ENCODE measurements around the gene ABHD6. TPM values are rescaled to one million over a fixed set of nuclear protein-coding genes. Genes with fewer than 3 reads are reported as not detected.

ABHD6 gene
- total and polyA plus RNA-seq, 2 experiments from 2014 or later, result 24.6 to 25.1 TPM

DNA sequence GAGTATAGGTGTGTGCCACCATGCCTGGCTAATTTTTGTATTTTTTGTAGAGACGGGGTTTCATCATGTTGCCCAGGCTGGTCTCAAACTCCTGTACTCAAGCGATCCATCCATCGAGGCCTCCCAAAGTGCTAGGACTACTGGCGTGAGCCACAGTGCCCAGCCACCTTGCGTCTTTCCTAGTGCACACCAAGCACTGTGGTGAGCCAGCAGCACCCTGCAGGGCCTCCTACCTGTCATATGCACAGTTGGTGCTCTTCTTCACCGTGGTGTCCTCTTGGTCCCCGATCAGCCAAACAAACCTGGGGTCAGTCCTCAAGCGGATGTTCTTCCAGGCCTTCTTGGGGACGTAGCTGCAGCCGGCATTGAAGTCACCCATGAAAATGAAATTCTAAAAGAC, 40.0 kb upstream of the ABHD6 start:
- Histone ChIP-seq H3K36me3 (replicated peaks; ENCODE audit: insufficient read depth, low read depth) (no peaks in the 10 kb centered on the region), H3K9me3 (ENCODE audit: low read depth) (no peaks in the 10 kb centered on the region), H2AFZ (no peak overlapping the region), H3K4me3 (no peak overlapping the region), H3K9me2 (replicated peaks; ENCODE audit: insufficient read depth) (no peaks in the 10 kb centered on the region), H3K4me2 (no peak overlapping the region), H3K4me1 (ENCODE audit: insufficient read depth) (peaks cover 10% of the 10 kb centered on the region), H3K27ac (no peak overlapping the region), H3K79me2 (no peaks in the 10 kb centered on the region), H4K20me1 (ENCODE audit: insufficient read depth, poor library complexity, severe bottlenecking) (no peaks in the 10 kb centered on the region), H3K27me3 (no peaks in the 10 kb centered on the region)
- no peak for DNase-seq (ENCODE audit: low spot score)
- WGBS (ENCODE audit: low lambda C conversion rate, missing lambda C conversion rate), result 93% methylated on average over 10 of the region's 10 CpGs
- TF ChIP-seq EZH2phosphoT487 (IDR thresholded peaks at IDR 0.05; ENCODE audit: low read depth, severe bottlenecking, unreplicated experiment), result no peak
- TF ChIP-seq, protein P1, sequence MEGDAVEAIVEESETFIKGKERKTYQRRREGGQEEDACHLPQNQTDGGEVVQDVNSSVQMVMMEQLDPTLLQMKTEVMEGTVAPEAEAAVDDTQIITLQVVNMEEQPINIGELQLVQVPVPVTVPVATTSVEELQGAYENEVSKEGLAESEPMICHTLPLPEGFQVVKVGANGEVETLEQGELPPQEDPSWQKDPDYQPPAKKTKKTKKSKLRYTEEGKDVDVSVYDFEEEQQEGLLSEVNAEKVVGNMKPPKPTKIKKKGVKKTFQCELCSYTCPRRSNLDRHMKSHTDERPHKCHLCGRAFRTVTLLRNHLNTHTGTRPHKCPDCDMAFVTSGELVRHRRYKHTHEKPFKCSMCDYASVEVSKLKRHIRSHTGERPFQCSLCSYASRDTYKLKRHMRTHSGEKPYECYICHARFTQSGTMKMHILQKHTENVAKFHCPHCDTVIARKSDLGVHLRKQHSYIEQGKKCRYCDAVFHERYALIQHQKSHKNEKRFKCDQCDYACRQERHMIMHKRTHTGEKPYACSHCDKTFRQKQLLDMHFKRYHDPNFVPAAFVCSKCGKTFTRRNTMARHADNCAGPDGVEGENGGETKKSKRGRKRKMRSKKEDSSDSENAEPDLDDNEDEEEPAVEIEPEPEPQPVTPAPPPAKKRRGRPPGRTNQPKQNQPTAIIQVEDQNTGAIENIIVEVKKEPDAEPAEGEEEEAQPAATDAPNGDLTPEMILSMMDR (IDR thresholded peaks at IDR 0.05; ENCODE audit: poor library complexity), result no peak
- TF ChIP-seq EZH2 (IDR thresholded peaks at IDR 0.05; ENCODE audit: borderline replicate concordance), result no peak

GRCh38 chr3:58198362-58198761, 39.2 kb upstream of the ABHD6 start:
- Histone ChIP-seq H3K79me2 (no peaks in the 10 kb centered on the region), H3K36me3 (replicated peaks; ENCODE audit: insufficient read depth, low read depth) (no peaks in the 10 kb centered on the region), H3K9me2 (replicated peaks; ENCODE audit: insufficient read depth) (no peaks in the 10 kb centered on the region), H3K27me3 (no peaks in the 10 kb centered on the region), H3K9me3 (ENCODE audit: low read depth) (no peaks in the 10 kb centered on the region), H2AFZ (no peak overlapping the region), H3K27ac (no peak overlapping the region), H3K4me2 (no peak overlapping the region), H4K20me1 (ENCODE audit: insufficient read depth, poor library complexity, severe bottlenecking) (no peaks in the 10 kb centered on the region), H3K4me3 (no peak overlapping the region), H3K4me1 (ENCODE audit: insufficient read depth) (peaks cover 10% of the 10 kb centered on the region)
- WGBS (ENCODE audit: low lambda C conversion rate, missing lambda C conversion rate), result 93% methylated on average over 8 of the region's 8 CpGs
- no peak for TF ChIP-seq EZH2 (IDR thresholded peaks at IDR 0.05; ENCODE audit: borderline replicate concordance)
- TF ChIP-seq, protein P1 (IDR thresholded peaks at IDR 0.05; ENCODE audit: poor library complexity), result no peak
- TF ChIP-seq EZH2phosphoT487 (IDR thresholded peaks at IDR 0.05; ENCODE audit: low read depth, severe bottlenecking, unreplicated experiment), result no peak
- DNase-seq (ENCODE audit: low spot score), result no peak

- Histone ChIP-seq H3K27ac (no peak overlapping the region), H2AFZ (no peak overlapping the region), H3K4me2 (no peak overlapping the region), H3K36me3 (replicated peaks; ENCODE audit: insufficient read depth, low read depth) (no peaks in the 10 kb centered on the region), H3K4me3 (no peak overlapping the region), H3K9me3 (ENCODE audit: low read depth) (no peaks in the 10 kb centered on the region), H4K20me1 (ENCODE audit: insufficient read depth, poor library complexity, severe bottlenecking) (no peaks in the 10 kb centered on the region), H3K4me1 (ENCODE audit: insufficient read depth) (peaks cover 7% of the 10 kb centered on the region), H3K79me2 (no peaks in the 10 kb centered on the region), H3K27me3 (no peaks in the 10 kb centered on the region), H3K9me2 (replicated peaks; ENCODE audit: insufficient read depth) (no peaks in the 10 kb centered on the region)
- TF ChIP-seq, protein P1 (IDR thresholded peaks at IDR 0.05; ENCODE audit: poor library complexity), result no peak
- TF ChIP-seq EZH2phosphoT487 (IDR thresholded peaks at IDR 0.05; ENCODE audit: low read depth, severe bottlenecking, unreplicated experiment) (no peak), EZH2 (IDR thresholded peaks at IDR 0.05; ENCODE audit: borderline replicate concordance) (no peak)
- DNase-seq (ENCODE audit: low spot score), result no peak
These were observed 38.8 kb upstream of the ABHD6 start for GRCh38 chr3:58198804-58199203.

DNA sequence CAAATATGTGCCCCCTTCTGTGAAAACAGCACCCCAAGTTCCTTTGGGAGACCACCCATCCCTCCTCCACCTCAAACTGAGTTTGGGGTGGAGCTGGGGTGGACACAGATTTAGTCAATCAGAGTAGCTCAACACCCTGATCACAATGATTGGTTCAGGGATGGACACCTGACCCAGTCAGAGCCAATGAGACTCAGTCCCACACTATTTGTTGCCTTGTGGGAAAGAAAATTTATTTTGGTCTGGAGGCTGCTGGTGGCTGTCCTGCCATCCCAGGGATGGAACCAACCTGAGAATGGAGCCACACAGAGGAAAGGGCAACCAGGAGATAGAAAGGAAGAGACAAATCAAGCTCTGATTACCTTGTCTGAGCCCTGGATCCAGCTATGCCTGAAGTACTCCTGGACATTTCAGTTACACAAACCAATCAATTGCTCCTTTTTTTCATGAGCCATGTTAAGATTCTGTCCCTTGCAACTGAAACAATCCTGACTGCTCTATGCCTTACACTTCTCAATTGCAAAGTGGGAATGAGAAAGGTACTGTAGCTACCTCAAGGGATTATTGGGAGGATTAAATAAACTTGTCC, 37.4 kb upstream of the ABHD6 start:
- no peaks in the 10 kb centered on the region for H4K20me1 ChIP-seq (ENCODE audit: insufficient read depth, poor library complexity, severe bottlenecking)
- H3K27ac ChIP-seq, result peak overlapping the region; percentile 86
- no peaks in the 10 kb centered on the region for H3K36me3 ChIP-seq (replicated peaks; ENCODE audit: insufficient read depth, low read depth)
- no peak overlapping the region for H3K4me2 ChIP-seq
- no peaks in the 10 kb centered on the region for H3K27me3 ChIP-seq
- H3K9me3 ChIP-seq (ENCODE audit: low read depth), result no peaks in the 10 kb centered on the region
- no peak overlapping the region for H2AFZ ChIP-seq
- no peak for DNase-seq (ENCODE audit: low spot score)
- no peaks in the 10 kb centered on the region for H3K9me2 ChIP-seq (replicated peaks; ENCODE audit: insufficient read depth)
- no peak overlapping the region for H3K4me3 ChIP-seq
- TF ChIP-seq, protein P1 (IDR thresholded peaks at IDR 0.05; ENCODE audit: poor library complexity), result no peak
- no peak for TF ChIP-seq EZH2phosphoT487 (IDR thresholded peaks at IDR 0.05; ENCODE audit: low read depth, severe bottlenecking, unreplicated experiment)
- TF ChIP-seq EZH2 (IDR thresholded peaks at IDR 0.05; ENCODE audit: borderline replicate concordance), result no peak
- no peaks in the 10 kb centered on the region for H3K79me2 ChIP-seq
- peaks cover 7% of the 10 kb centered on the region for H3K4me1 ChIP-seq (ENCODE audit: insufficient read depth)
